MV-4-11 (cell line): ENCODE results near the gene TMEM179.
A peak's percentile ranks its signal among the peaks of the same experiment; 100 is the strongest.
"Not testable (repeated sequence)": the region's sequence is repeated elsewhere in the genome, so short reads cannot be mapped to it uniquely, and the experiment has no call there.

ENCODE experiments used
- DNase-seq: peaks from one replicate; lab custom pipeline; 2025; lab: John Stamatoyannopoulos, UW

Gene TMEM179

DNA sequence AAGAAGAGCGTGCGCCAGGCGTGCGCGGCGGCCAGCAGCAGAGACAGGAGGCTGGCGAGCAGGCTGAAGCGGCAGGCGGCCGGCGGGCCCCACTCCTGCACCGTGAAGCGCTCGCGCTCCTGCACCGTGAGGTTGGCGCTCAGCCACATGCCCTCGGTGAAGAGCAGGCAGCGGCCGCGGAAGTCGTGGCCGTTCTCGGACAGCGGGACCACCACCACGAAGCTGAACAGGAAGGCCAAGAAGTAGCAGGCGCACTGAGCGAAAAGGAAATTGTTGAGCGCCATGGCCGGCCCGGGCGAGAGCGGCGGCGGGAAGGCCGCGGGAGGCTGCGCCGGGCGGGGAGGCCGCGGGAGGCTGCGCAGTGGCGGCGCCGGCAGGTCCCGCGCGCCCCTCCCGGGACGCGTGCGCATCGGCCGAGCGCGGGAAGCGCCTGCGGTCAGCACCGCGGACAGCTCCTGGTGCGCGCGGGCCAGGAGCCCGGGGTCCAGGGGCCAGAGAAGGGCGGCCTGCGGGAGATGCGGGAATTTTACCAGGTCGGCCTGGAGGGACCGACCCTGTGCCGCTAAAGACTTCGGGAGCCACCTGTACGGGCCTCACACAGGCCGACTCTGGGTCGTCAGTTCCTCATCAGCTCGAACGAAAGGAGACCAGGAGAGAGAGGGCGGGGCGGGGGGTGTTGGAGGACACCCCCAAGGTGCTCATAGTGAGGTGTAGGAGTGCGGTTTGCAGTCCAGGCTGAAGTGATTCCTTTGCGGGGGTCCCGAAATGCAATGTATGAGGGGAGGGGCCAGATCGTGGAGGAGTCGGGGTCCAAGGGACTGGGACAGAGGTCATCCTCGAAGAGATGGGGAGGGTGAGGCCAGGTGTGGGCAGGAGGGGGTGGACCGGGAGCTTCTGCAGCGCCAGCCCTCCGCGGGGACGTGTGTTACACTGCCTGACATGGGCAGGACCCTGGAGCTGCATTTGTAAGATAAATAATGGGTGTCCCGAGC, at the start of gene TMEM179:
TMEM179 (minus strand) TSS at position 315 of the 992 bp plus-strand sequence; CDS start at position 284, 31 bp downstream.
- no peak for DNase-seq

DNA sequence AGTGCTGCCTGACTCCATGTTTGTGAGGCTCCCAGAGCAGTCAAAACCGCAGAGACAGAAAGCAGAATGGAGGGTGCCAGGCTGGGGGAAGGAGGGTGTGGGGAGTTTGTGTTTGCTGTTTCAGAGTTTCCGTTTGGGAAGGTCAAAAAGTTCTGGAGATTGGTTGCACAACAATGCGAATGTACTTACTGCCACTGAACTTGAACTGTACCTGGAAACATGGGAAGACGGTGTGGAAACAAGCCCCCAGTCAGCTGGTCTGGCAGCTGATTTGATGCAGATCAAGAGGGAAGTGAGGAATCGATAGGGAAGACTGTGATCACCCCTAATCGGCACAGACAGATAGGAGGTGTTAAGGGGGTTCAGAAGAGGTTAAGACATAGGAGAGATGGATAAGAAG, 49.5 kb upstream of the TMEM179 start:
- DNase-seq = peak; percentile 67

DNA sequence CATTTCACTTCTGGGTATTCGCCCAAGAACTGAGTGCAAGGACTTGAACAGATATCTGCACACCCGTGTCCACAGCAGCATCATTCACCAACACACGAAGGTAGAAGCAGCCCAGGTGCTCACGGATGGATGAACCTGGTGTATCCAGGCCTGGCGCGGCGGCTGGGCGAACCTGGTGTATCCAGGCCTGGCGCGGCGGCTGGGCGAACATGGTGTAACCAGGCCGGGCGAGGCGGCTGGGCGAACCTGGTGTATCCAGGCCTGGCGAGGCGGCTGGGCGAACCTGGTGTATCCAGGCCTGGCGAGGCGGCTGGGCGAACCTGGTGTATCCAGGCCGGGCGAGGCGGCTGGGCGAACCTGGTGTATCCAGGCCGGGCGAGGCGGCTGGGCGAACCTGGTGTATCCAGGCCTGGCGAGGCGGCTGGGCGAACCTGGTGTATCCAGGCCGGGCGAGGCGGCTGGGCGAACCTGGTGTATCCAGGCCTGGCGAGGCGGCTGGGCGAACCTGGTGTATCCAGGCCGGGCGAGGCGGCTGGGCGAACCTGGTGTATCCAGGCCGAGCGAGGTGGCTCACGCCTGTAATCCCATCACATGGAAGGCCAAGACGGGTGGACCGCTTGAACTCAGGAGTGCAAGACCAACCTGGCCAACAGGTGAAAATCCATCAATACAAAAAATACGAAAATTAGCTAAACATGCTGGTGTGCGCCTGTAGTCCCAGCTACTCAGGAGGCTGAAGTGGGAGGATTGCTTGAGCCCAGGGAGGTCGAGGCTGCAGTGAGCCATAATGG, 48.8 kb upstream of the TMEM179 start:
- DNase-seq = not testable (repeated sequence)

DNA sequence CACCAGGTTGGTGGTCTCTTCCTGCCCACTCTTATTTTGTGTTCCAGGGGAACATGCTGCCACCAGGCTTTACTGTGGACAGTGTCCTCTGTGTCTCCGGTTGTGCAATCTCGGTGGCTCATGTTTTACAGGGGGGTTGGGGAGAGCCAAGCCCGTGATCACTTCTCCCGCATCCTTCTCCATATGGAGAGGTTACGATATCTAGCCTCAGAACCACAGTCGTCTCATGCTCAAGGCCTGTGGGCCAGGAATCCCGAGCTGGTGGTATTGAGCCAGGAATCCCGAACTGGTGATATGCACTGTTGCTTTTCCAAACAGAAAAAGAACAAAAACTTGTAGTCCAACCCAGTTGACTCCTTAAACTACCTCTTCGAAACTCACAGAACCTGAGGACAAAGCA, 47.8 kb upstream of the TMEM179 start:
- no peak for DNase-seq

DNA sequence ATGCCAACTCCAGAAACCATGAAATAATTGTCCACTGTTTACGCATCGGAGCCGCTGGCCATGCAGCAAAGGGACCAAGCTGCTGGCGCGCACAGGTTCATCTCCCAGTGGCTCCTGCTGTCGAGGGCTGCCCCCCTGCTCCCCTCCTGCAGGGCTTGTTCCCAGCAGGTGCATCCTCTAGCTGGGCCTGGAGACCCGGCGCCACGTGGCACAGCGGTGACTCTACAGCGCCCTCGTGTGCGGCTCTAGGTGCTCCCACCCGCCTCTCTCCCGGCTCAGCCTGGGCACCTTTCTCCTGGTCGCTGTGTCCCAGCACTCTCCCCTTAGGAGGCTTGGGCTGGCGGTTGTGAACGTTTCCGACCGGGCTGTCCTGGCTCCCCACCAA, 47.3 kb upstream of the TMEM179 start:
- no peak for DNase-seq

DNA sequence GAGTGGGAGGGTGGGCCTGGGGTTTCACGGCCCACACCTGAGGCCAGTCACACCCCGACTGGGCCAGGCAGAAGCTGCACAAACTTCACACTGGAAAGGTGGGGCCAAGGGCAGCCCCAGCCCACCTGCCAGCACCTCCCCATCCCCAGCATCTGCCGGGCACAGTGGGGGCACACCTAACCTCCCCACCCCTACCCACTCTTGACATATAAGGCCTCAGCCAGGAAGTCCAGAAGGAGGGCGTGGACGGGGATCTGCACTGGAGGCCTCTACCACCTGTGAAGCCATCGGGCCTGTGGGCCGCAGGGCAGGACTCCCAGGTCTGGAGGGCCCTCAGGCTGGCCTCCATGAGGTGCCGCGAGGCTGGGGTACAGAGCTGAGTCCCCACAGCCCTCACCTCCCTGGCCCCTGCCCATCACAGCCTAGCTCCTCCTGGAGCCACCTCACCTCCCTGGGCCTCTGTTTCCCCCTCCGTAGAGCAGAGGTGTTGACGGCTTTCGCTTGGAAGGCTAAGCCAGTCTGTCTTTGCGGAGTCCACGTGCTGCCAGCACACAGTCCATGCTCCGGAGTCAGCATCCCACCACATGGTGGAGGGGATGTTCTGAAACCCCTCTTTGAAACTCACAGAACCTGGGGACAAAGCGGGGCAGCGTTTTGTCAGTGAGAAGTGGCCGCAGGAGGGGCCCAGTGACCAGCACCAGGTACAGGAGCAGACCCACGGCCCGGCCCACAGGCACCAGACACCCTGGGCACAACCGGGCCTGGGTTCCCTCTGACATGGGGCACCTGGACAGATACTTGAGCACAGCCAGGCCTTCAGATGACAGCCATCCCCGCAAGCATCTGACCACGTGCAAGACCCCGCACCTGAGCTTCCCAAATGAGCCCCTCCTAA, 46.7 kb upstream of the TMEM179 start:
- no peak for DNase-seq

DNA sequence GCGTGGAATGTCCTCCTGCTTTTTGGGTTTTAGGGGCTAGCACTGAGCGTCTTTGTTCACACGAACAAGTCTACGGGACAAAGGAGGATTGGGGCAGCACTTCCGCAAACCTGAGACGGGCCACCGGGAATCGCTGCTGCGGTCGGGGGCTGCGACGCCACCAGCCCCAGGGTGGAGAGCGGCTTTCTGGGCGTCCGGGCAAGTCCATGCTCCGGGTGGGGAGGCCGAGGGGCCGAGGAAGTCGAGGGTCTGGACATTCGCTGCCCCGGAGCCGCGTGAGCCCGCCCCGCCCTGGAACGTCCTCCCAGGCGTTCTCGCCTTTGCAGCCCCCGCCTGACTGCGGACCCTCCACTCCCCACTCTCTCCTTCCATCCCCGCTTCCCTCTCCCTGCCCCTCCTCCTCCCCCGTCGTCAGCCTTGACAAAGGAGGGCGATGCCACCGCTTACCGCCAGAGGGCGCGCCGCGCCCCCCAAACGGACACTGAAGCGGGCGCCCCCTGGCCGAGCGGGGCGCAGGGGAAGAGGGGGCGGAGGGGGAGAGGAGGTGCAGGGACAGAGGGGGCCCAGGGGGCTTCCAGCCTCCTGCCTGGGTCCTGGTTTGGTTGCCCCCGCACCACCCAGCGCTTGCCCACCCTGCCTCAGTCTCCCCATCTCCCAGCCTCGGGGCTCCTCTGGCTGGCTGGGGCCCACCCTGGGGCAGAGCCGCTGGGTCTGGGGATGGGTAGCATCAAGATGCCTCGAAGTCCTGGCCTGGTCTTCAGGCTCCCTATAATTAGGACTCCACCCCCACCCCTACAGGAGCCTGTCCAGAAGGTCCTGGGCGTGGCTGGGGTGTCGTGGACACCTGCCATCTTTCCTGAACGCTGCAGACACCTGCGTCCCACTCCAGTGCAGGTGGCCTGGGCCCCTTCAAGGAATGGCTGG, 45.7 kb upstream of the TMEM179 start:
- DNase-seq = peak; percentile 30

DNA sequence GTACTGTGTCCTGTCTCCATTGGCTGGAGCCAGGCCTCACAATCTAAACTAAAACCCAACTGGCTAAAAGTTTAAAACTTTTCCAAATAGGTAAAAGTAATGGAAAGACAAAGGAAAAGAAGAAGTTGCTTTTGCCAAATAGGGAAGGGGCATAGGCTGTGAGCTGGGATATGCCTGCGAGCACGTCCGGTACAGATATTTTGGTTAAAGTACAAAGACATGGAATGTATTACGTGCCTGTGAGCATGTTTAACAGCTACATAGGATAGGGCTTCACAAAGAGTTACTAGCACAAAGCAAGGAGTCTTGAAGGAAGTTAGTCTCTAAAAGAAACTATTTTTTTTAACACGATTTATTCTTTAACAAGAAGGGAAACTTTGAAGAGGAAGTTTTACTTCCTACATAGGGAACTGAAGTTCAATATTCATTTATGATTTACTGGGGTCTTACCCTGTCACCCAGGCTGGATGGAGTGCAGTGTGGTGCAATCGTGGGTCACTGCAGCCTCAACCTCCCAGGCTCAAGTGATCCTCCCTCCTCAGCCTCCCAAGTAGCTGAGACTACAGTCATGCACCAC, 43.0 kb upstream of the TMEM179 start:
- peak; percentile 95 for DNase-seq

DNA sequence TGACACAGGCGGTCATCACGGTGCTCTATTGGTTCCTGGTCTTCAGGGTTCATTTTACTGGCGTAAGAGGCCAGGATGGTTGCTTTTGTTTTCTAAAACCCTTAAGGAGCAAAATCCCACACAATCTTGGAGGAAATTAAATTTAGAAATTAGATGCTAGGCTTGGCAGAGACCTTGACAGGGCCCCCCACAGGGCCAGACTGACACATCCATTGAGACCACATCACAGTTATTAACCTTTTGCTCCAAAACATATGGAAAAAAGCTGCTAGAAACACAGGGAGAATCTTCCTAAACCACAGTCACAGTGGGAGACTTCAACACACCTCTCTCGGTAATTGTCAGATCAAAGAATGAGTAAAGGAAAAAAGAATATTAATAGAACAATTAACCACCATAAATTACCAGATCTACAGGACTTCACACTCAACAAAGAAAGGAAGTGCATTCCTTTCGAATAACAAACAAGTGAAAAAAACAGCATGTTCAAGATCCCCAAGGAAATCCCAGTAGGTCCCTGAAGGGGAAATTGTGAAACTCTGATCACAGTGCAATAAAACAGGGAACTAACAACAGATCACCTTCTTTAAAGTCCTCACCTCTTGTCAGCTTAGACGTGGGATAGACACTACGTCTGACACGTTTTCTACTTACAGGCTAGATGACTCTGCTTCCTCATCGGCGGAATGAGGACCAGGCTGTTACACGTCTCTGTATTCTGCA, 40.2 kb upstream of the TMEM179 start:
- DNase-seq = no peak

DNA sequence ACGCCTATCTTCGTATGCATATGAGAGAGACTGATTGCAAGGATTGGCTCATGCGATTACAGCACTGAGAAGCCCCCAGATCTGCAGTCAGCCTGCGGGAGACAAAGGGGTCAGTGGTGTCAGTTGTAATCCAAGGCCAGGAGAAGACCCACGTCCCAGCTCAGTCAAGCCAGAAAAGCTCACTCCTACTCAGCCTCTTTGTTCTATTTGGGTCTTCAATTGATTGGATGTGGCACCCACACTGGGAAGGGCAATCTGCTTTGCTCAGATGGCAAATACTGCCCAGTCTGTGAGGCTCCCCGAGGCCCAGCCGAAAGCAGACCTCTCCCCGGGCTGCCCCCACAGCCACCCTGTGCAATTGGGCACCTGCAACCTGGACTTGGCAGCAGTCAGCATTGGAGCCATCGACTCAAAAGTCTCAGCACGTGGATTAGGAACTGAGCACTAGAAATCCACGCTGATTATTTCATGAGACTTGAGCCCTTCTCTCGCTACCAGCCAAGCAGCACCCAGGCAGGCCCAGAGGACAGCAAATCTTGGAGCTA, 39.6 kb upstream of the TMEM179 start:
- no peak for DNase-seq

DNA sequence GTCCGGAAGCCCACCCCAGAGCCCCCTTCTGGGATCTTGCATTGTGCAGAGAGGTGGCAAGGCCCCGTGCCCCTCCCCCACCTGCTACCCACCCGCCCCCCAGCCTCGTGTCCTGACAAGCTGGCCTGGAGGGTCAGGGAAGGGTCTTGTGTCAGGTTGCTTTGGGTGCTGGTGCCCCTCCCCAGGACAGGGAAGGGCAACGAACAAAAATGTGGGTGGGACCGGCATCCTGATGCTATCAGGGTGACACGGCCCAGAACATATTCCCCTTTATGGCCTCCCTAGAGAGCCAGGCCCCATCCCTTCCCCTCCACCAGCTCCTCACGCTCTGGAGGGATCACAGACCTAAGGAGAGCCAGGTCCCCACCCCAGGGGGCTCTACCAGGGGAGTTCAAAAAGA, 38.7 kb upstream of the TMEM179 start:
- DNase-seq = no peak

DNA sequence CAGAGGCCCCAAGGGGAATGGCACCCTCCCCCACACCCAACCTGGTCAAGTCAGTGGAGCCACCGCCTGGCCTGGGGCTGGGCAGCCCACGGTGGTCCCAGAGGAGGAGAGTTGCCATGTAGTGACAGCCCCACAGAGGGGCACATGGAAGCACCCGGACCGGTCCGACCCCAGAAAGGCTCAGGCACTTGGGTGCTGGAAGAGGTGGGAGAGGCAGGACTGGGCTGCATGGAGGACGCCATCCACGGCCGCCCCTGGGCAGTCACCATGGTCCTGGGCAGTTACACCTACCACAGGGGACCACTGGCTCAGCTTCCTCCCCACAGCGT, 37.9 kb upstream of the TMEM179 start:
- DNase-seq = no peak

DNA sequence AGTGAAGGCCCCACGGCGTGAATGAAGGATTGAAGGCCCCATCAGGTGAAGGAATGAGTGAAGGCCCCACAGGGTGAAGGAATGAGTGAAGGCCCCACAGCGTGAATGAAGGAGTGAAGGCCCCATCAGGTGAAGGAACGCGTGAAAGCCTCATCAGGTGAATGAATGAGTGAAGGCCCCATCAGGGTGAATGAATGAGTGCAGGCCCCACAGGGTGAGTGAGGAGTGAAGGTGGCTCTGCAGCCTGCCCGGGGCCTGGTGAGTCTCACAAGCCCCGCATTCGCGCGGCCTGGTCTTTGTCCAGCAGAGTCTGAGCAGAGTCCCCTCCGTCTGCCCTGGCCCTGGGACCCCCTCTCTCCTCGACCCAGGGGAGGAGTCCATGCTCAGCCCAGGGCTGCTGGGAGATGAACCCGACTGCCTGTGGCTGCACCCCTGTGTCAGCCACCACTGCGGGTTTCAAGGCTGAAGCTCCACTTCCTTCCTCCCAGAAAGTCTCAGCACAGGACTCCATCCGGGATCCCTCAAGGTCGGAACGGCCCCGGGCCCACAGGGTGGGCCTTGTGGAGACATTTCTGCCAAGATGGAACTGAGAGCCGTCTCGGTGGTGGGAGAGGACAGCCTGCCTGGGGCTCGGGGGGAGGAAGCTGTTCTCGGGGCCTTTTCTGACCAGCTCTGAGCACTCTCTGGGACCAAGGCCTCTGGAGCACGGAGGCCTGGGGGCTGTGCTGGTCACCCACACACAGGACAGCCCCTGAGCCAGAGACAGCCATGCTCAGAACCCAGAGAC, 37.4 kb upstream of the TMEM179 start:
- DNase-seq = peak; percentile 38

DNA sequence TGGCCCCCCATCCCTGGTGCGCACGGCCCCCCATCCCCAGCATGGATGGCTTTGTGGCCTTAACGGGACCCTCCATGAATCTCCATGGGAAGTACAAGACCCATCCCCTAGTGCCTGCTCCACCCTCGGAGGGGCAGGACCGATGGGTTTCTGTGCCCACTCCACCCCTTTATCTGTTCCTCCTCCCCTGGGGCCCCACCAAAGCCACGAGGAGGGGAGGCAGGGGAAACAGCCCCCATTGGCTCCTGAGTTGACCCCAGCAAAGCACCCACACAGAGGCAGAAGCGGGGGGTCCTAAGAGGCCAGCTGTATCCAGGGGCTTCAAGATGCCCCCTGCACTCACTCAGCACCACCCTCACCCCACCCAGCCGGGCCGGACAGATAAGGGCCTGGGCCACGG, 36.1 kb upstream of the TMEM179 start:
- DNase-seq = no peak

DNA sequence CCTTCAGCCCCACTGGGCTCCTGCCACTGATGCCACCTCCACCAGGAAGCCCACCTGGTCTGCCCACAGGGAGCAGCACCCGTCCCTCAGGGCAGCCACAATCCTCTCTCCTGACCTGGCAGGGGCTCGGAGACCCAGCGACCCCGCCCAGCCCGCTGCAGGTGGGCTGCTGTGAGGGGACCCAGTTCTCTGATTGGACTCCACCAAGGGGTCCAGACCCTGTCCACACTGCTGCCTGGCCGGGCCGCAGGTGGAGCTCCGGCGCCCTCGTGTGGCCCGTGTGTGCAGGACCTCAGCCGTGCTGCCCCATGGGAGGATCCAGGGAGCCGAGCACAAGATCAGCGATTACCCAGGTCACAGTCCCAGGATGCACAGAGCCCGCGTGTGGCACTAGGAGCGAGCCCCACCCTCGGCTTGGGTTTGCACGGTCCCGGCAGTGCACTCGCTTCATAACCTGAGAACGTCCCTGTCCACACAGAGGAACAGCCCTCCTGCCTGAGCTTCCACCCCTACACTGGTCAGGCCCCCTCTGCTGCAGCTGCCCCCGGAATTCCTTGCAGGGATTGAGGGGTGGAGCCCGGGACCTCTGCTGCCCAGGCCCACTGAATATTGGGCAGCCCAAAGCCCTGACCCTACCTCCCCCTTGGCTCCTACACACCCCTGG, 35.4 kb upstream of the TMEM179 start:
- DNase-seq = peak; percentile 46

DNA sequence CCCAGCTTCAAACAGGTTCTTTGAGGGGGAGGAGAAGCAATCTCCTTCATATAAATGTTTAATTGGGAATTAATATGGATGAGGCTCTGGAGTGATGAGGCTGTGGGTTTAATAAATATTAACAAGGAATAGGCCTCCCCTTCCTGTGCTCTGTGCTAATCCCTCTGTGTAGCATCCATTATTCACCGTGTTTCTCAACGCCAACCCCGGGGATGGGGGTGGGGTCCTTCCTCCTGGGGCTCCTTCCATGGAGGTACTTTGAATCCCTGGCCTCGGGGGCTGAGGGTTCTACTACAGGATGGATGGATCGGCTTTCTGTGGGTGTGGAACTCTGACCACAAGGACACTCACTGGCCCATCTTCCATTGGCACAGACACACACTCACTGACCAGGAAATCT, 34.9 kb upstream of the TMEM179 start:
- DNase-seq = no peak

DNA sequence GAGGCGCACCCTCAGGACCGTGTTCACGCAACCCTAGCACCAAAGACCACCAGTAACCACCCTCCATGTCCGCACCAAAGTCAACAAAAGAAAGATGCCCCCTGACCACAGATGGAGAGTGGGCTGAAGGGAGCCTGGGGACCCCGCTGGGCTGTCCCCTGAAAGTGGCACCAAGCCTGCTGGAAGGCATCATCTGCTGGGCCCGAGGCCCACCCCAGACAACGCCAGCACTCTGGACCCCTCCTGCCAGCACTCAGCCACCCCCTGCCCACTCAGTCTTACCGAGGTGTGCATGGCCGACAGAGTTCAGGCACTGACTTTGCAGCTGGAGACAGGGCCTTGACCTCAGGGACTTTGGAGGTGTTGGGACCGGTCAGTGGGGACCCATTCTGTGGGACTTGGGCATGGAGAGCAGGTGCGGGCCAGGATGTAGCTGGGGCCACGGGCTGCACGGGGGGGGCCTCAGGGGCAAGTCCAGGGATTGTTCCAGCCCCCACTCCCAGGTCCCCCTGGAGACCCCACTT, 34.4 kb upstream of the TMEM179 start:
- no peak for DNase-seq

DNA sequence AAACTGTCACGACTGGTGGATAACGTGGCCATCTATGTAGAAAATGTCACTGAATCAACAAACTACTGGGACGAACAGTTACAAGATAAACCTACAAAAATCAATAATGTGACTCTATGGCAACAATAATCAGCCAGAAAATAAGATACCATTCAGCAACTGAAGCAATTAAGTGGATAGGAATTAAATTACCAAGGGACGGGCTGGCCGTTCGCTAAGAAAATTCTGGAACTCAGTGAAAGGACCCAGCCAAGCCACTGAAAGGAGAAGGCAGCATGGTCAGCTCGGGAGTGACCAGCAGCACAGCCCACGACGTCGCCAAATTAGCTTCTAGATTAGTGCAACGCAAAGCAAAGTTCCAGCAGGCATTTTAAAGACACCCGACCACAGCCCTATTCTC, 33.6 kb upstream of the TMEM179 start:
- DNase-seq = no peak
